Caki2 (cell line): ENCODE data around the gene CDC42BPB. TPM values are rescaled to one million over a fixed set of nuclear protein-coding genes. Genes with fewer than 3 reads are reported as not detected.

Source experiments
- DNase-seq: peaks from one replicate; pipeline ENCODE4 v3.0.0-alpha.2; 2015; ENCODE audit warnings: low read depth
- in situ Hi-C: cut with HindIII; loops from 2 replicates; pipeline ENCODE4 v1.10.0; 2016; ENCODE audit warnings: low sequenced_read_pairs, low pct_unique_long_range_greater_than_20kb, mixed read lengths
- total RNA-seq: library from RNA; depleted of rRNA; stranded (reverse); fragments of >200 nt; shearing (Covaris generic); gene quantifications from 2 replicates; pipeline ENCODE4 v1.2.3, GENCODE V29; 2014; ENCODE audit warnings: low replicate concordance; rRNA removed

The CDC42BPB gene
- total RNA-seq, 1 experiment from 2014 or later = 12.9 TPM

- no peak for DNase-seq
- in situ Hi-C loops = no loop called here
These were observed 165.8 kb downstream of the CDC42BPB start for GRCh38 chr14:102891556-102891955.

- in situ Hi-C loops = no loop called here
These were observed 166.2 kb downstream of the CDC42BPB start for GRCh38 chr14:102891111-102891510.

GRCh38 chr14:102889615-102890014, 167.7 kb downstream of the CDC42BPB start:
- DNase-seq = no peak
- in situ Hi-C loops = no loop called here

More at GRCh38 chr14:102891111-102891510, 166.2 kb downstream of the CDC42BPB start:
- no peak for DNase-seq

GRCh38 chr14:102888748-102889147, 168.6 kb downstream of the CDC42BPB start:
- in situ Hi-C loops = no loop called here

GRCh38 chr14:102885737-102886447, 171.5 kb downstream of the CDC42BPB start:
- in situ Hi-C loops = no loop called here
- DNase-seq = no peak

More at GRCh38 chr14:102888748-102889147, 168.6 kb downstream of the CDC42BPB start:
- DNase-seq = no peak

GRCh38 chr14:102883554-102883953, 173.8 kb downstream of the CDC42BPB start:
- in situ Hi-C loops = no loop called here
- DNase-seq = no peak

- in situ Hi-C loops = no loop called here
- no peak for DNase-seq
These were observed 174.2 kb downstream of the CDC42BPB start for GRCh38 chr14:102883089-102883541.

Other genes starting within 250 kb of the CDC42BPB start
- gene AMN, start 134.9 kb downstream of the CDC42BPB start, total RNA-seq = 0.41 and 1.5 TPM in 2 replicates
- gene LBHD2, start 26.7 kb upstream of the CDC42BPB start, total RNA-seq = 7.5 TPM in 1 of 2 replicates, not detected in the other
- gene EXOC3L4, start 37.2 kb upstream of the CDC42BPB start, total RNA-seq = 0.98 TPM in 1 of 2 replicates, not detected in the other
- 124 and 157 TPM in 2 replicates for gene TNFAIP2, start 65.9 kb upstream of the CDC42BPB start, total RNA-seq